SK-N-SH (cell line): ENCODE data around the gene USH1C. TPM values are rescaled to one million over a fixed set of nuclear protein-coding genes. Genes with fewer than 3 reads are reported as not detected.

Experiments used
- CTCF ChIA-PET: fragments of 300-600, 350-600 bp; formaldehyde crosslinking; extraction: SDS; loops from one replicate; lab custom pipeline; 2021; lab: Yijun Ruan, JAX
- POLR2A ChIA-PET: fragments of 350-600 bp; sonication (Branson Sonifier 250); formaldehyde crosslinking; extraction: SDS; loops from one replicate; lab custom pipeline; 2020; ENCODE audit warnings: antibody characterized with exemption, inconsistent platforms; lab: Yijun Ruan, JAX
- DNase-seq: peaks from one replicate; pipeline ENCODE4 v3.0.0; 2012
- H2AFZ ChIP-seq: fragments of 200-600 bp; sonication (generic); 2 replicates; pipeline ENCODE4 v1.8.1; 2016; ENCODE audit warnings: antibody characterized with exemption, mild to moderate bottlenecking, low read depth
- H3F3A ChIP-seq: fragments of 200-600 bp; sonication (generic); replicated peaks from 2 replicates; pipeline ENCODE3; 2016; ENCODE audit warnings: antibody characterized with exemption, mild to moderate bottlenecking; ENCODE audit not compliant: insufficient read depth
- H3K27ac ChIP-seq, 2 experiments: fragments of 200-500 bp in 1 of 2; fragments of 200-600 bp in 1 of 2; sonication (Bioruptor generic) in 1 of 2; sonication (generic), shearing (Covaris generic) in 1 of 2; 2 replicates each; pipeline versions ENCODE4 v1.5.1 to v1.6.1; 2014 to 2016; ENCODE audit warnings: low read depth in 2 of 2, inconsistent platforms in 1 of 2, low read length in 1 of 2, mild to moderate bottlenecking in 1 of 2, mixed read lengths in 1 of 2
- H3K27me3 ChIP-seq: fragments of 200-600 bp; sonication (generic), shearing (Covaris generic); 2 replicates; pipeline ENCODE4 v1.6.1; 2016; ENCODE audit warnings: mixed run types; ENCODE audit not compliant: insufficient read depth
- H3K36me3 ChIP-seq, 2 experiments: fragments of 200-500 bp in 1 of 2; fragments of 200-600 bp in 1 of 2; sonication (Bioruptor generic) in 1 of 2; sonication (generic) in 1 of 2; replicated peaks in 1 of 2; 2 replicates each; pipeline versions ENCODE3 to v1.5.1; 2014 to 2016; ENCODE audit warnings: low read length in 1 of 2, mild to moderate bottlenecking in 1 of 2; ENCODE audit not compliant: insufficient read depth in 2 of 2, control insufficient read depth in 1 of 2
- H3K4me1 ChIP-seq, 2 experiments: fragments of 200-500 bp in 1 of 2; fragments of 200-600 bp in 1 of 2; sonication (Bioruptor generic) in 1 of 2; sonication (generic), shearing (Covaris generic) in 1 of 2; 2 replicates each; pipeline versions ENCODE4 v1.5.1 to v1.6.1; 2014 to 2016; ENCODE audit warnings: low read depth in 1 of 2, low read length in 1 of 2, mixed run types in 1 of 2; ENCODE audit not compliant: insufficient read depth in 2 of 2, control insufficient read depth in 1 of 2
- H3K4me2 ChIP-seq: fragments of 200-600 bp; sonication (generic), shearing (Covaris generic); 2 replicates; pipeline ENCODE4 v1.6.1; 2017; ENCODE audit warnings: mixed run types
- H3K4me3 ChIP-seq, 2 experiments: fragments of 200-500 bp in 1 of 2; fragments of 200-600 bp in 1 of 2; sonication (Bioruptor generic) in 1 of 2; sonication (generic), shearing (Covaris generic) in 1 of 2; 2 replicates each; pipeline versions ENCODE4 v1.5.1 to v1.8.1; 2014 to 2016; ENCODE audit warnings: low read depth in 2 of 2, inconsistent platforms in 1 of 2, low read length in 1 of 2, mild to moderate bottlenecking in 1 of 2, mixed read lengths in 1 of 2, moderate library complexity in 1 of 2
- H3K79me2 ChIP-seq: fragments of 200-600 bp; sonication (generic); 2 replicates; pipeline ENCODE4 v1.8.1; 2017; ENCODE audit warnings: mild to moderate bottlenecking; ENCODE audit not compliant: insufficient read depth
- H3K9ac ChIP-seq: fragments of 200-600 bp; sonication (generic); 2 replicates; pipeline ENCODE4 v1.6.1; 2017; ENCODE audit warnings: mixed run types
- H3K9me2 ChIP-seq: fragments of 200-600 bp; sonication (generic); 2 replicates; pipeline ENCODE4 v1.6.1; 2017; ENCODE audit warnings: mixed run types
- H3K9me3 ChIP-seq: fragments of 200-600 bp; sonication (generic); 2 replicates; pipeline ENCODE4 v1.6.1; 2017; ENCODE audit warnings: mixed run types, mild to moderate bottlenecking, moderate library complexity
- H4K20me1 ChIP-seq: fragments of 200-600 bp; sonication (generic); 2 replicates; pipeline ENCODE4 v1.6.1; 2017; ENCODE audit warnings: mild to moderate bottlenecking, mixed run types; ENCODE audit not compliant: insufficient read depth
- EZH2phosphoT487 ChIP-seq: fragments of 200-600 bp; sonication (generic); IDR thresholded peaks from 2 replicates; pipeline ENCODE4 v1.6.1; 2017; ENCODE audit warnings: low read depth, mixed run types, mild to moderate bottlenecking, antibody characterized with exemption, moderate library complexity, borderline replicate concordance
- FOSL2 ChIP-seq: IDR thresholded peaks from 2 replicates; pipeline ENCODE4 v1.4.0; 2012; ENCODE audit warnings: low read depth, mild to moderate bottlenecking, moderate library complexity, borderline replicate concordance
- FOXM1 ChIP-seq: IDR thresholded peaks from 2 replicates; pipeline ENCODE4 v1.4.0; 2012; ENCODE audit warnings: low read depth, mild to moderate bottlenecking
- MEF2A ChIP-seq: IDR thresholded peaks from 2 replicates; pipeline ENCODE4 v1.4.0; 2012; ENCODE audit warnings: low read depth, borderline replicate concordance
- MXI1 ChIP-seq: IDR thresholded peaks from 2 replicates; pipeline ENCODE4 v1.6.1; 2012; ENCODE audit warnings: mild to moderate bottlenecking, low read depth, low read length, improper control_type of control experiment
- POLR2AphosphoS5 ChIP-seq: IDR thresholded peaks from 2 replicates; pipeline ENCODE4 v1.6.1; 2012; ENCODE audit warnings: low read depth, low read length
- SIN3A ChIP-seq: IDR thresholded peaks from 2 replicates; pipeline ENCODE4 v1.6.1; 2012; ENCODE audit warnings: low read depth, mild to moderate bottlenecking, low read length, moderate library complexity, borderline replicate concordance
- TAF1 ChIP-seq: IDR thresholded peaks from 2 replicates; pipeline ENCODE4 v1.6.1; 2012; ENCODE audit warnings: low read depth, mild to moderate bottlenecking, low read length, moderate library complexity, borderline replicate concordance
- TCF12 ChIP-seq: IDR thresholded peaks from 2 replicates; pipeline ENCODE4 v1.4.0; 2012
- TEAD4 ChIP-seq: IDR thresholded peaks from 2 replicates; pipeline ENCODE4 v1.4.0; 2012; ENCODE audit warnings: mild to moderate bottlenecking, borderline replicate concordance; ENCODE audit not compliant: insufficient read depth
- WGBS: methylation state at CpG from one replicate; pipeline ENCODE4 v1.1.6; 2017; ENCODE audit warnings: low lambda C conversion rate; 5-methylcytosine and 5-hydroxymethylcytosine counted together
- polyA plus RNA-seq, 3 experiments: library from polyadenylated mRNA; depleted of rRNA; stranded (reverse); fragments of >200 nt; gene quantifications; 2 replicates each; pipeline ENCODE4 v1.2.3, GENCODE V29; 2012
- TF ChIP-seq, protein P1 (sequence below): IDR thresholded peaks from 2 replicates; pipeline ENCODE4 v1.6.1; 2012; ENCODE audit warnings: mild to moderate bottlenecking, low read depth, low read length, moderate library complexity
- TF ChIP-seq, protein P2 (sequence below): IDR thresholded peaks from 2 replicates; pipeline ENCODE4 v1.4.0; 2012; ENCODE audit warnings: low read depth
- TF ChIP-seq, protein P3 (sequence below): fragments of 200-600 bp; sonication (generic); IDR thresholded peaks from 2 replicates; pipeline ENCODE4 v1.6.1; 2017; ENCODE audit warnings: antibody characterized with exemption, mild to moderate bottlenecking, moderate library complexity
- TF ChIP-seq, protein P4 (sequence below): IDR thresholded peaks from 2 replicates; pipeline ENCODE4 v1.4.0; 2012; ENCODE audit warnings: low read depth, borderline replicate concordance

Gene USH1C
- polyA plus RNA-seq, 1 of the 3 experiments (the other 2 are of a cell fraction) = not detected

DNA sequence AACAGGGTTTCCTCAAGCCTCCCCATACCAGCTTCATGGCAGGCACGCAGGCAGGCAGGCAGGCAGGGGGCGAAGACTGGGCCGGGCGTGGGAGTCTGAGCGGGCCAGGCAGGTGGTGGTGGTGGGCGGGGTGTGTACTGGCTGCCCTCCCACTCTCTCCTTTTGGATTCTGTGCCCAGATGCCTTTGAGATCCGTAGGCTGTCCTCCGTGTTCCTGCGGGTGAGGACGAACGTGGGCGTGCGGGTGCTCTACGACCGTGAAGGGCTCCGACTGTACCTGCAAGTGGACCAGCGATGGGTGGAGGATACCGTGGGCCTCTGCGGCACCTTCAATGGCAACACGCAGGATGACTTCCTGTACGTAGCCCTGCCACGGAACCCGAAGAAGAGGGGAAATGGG is 25.8 kb upstream of the USH1C start:
- Histone ChIP-seq H3K79me2 (no peaks in the 10 kb centered on the region), H3K9ac (no peak overlapping the region), H3K9me2 (no peaks in the 10 kb centered on the region), H3K9me3 (no peaks in the 10 kb centered on the region), H3K4me1 (no peaks in the 10 kb centered on the region), H2AFZ (no peak overlapping the region), H3F3A (no peaks in the 10 kb centered on the region), H4K20me1 (no peaks in the 10 kb centered on the region), H3K36me3 (no peaks in the 10 kb centered on the region), H3K4me2 (no peak overlapping the region), H3K27me3 (no peaks in the 10 kb centered on the region), H3K27ac (no peak overlapping the region), H3K4me3 (no peak overlapping the region)
- TF ChIP-seq TAF1 = no peak
- TF ChIP-seq MEF2A = no peak
- TF ChIP-seq POLR2AphosphoS5 = no peak
- TF ChIP-seq FOSL2 = no peak
- TF ChIP-seq, protein P1, sequence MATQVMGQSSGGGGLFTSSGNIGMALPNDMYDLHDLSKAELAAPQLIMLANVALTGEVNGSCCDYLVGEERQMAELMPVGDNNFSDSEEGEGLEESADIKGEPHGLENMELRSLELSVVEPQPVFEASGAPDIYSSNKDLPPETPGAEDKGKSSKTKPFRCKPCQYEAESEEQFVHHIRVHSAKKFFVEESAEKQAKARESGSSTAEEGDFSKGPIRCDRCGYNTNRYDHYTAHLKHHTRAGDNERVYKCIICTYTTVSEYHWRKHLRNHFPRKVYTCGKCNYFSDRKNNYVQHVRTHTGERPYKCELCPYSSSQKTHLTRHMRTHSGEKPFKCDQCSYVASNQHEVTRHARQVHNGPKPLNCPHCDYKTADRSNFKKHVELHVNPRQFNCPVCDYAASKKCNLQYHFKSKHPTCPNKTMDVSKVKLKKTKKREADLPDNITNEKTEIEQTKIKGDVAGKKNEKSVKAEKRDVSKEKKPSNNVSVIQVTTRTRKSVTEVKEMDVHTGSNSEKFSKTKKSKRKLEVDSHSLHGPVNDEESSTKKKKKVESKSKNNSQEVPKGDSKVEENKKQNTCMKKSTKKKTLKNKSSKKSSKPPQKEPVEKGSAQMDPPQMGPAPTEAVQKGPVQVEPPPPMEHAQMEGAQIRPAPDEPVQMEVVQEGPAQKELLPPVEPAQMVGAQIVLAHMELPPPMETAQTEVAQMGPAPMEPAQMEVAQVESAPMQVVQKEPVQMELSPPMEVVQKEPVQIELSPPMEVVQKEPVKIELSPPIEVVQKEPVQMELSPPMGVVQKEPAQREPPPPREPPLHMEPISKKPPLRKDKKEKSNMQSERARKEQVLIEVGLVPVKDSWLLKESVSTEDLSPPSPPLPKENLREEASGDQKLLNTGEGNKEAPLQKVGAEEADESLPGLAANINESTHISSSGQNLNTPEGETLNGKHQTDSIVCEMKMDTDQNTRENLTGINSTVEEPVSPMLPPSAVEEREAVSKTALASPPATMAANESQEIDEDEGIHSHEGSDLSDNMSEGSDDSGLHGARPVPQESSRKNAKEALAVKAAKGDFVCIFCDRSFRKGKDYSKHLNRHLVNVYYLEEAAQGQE = no peak
- no peak for TF ChIP-seq FOXM1
- TF ChIP-seq, protein P2, sequence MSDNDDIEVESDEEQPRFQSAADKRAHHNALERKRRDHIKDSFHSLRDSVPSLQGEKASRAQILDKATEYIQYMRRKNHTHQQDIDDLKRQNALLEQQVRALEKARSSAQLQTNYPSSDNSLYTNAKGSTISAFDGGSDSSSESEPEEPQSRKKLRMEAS = no peak
- TF ChIP-seq TEAD4 = no peak
- no peak for TF ChIP-seq TCF12
- TF ChIP-seq, protein P3, sequence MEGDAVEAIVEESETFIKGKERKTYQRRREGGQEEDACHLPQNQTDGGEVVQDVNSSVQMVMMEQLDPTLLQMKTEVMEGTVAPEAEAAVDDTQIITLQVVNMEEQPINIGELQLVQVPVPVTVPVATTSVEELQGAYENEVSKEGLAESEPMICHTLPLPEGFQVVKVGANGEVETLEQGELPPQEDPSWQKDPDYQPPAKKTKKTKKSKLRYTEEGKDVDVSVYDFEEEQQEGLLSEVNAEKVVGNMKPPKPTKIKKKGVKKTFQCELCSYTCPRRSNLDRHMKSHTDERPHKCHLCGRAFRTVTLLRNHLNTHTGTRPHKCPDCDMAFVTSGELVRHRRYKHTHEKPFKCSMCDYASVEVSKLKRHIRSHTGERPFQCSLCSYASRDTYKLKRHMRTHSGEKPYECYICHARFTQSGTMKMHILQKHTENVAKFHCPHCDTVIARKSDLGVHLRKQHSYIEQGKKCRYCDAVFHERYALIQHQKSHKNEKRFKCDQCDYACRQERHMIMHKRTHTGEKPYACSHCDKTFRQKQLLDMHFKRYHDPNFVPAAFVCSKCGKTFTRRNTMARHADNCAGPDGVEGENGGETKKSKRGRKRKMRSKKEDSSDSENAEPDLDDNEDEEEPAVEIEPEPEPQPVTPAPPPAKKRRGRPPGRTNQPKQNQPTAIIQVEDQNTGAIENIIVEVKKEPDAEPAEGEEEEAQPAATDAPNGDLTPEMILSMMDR = no peak
- no peak for TF ChIP-seq EZH2phosphoT487
- no peak for TF ChIP-seq SIN3A
- TF ChIP-seq, protein P4, sequence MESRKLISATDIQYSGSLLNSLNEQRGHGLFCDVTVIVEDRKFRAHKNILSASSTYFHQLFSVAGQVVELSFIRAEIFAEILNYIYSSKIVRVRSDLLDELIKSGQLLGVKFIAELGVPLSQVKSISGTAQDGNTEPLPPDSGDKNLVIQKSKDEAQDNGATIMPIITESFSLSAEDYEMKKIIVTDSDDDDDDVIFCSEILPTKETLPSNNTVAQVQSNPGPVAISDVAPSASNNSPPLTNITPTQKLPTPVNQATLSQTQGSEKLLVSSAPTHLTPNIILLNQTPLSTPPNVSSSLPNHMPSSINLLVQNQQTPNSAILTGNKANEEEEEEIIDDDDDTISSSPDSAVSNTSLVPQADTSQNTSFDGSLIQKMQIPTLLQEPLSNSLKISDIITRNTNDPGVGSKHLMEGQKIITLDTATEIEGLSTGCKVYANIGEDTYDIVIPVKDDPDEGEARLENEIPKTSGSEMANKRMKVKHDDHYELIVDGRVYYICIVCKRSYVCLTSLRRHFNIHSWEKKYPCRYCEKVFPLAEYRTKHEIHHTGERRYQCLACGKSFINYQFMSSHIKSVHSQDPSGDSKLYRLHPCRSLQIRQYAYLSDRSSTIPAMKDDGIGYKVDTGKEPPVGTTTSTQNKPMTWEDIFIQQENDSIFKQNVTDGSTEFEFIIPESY = no peak
- no peak for TF ChIP-seq MXI1
- POLR2A ChIA-PET = no interaction called here
- no peak for DNase-seq
- CTCF ChIA-PET = no interaction called here
- WGBS = 66% methylated on average over 9 of the region's 23 CpGs
